HG03066 (cell line): Measurements from ENCODE around the gene RNF114.
"Not testable (repeated sequence)": the region's sequence is repeated elsewhere in the genome, so short reads cannot be mapped to it uniquely, and the experiment has no call there.

Experiments
- ATAC-seq: cut with Tn5 transposase; IDR thresholded peaks from one replicate; pipeline ENCODE4 v1.9.1; 2021; ENCODE audit warnings: low read depth; ENCODE audit not compliant: unreplicated experiment

RNF114 gene

DNA sequence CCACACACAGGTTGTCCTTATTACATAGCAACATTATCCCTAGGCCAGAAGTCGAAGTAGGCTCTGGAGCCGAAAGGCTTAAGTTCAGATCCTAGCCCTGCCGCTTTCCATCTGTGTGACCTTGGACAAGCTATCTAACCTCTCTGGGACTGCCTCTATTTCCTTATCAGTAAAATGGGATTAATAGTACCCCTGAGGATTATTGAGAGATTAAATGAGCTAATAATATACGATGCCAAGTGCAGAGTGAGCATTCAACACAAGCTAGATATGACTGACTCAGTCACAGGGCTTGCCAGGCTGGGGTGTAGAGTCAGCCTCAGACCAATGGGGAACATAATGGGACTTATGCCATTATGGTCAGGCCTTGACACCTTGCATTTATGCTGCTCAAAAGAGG is 11.9 kb upstream of the RNF114 start:
- ATAC-seq: no peak

DNA sequence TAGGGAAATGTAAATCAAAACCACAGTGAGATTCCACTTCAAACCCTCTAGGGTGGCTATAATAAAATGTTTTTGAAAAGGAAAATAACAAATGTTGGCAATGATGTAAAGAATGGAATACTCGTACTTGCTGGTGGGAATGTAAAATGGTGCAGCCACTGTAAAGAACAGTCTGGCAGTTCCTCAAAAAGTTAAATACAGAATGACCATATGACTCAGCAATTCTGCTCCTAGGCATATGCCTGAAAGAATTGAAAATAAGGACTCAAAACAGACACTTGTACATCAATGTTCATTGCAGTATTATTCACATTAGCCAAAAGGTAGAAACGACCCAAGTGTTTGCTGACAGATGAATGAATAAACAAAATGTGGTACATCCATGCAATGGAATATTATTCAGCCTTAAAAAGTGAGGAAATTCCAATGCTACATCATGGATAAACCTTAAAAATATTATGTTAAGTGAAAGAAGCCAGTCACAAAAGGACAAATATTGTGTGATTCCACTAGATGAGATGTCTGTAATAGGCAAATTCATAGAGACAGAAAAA is 10.2 kb upstream of the RNF114 start:
- no peak for ATAC-seq

DNA sequence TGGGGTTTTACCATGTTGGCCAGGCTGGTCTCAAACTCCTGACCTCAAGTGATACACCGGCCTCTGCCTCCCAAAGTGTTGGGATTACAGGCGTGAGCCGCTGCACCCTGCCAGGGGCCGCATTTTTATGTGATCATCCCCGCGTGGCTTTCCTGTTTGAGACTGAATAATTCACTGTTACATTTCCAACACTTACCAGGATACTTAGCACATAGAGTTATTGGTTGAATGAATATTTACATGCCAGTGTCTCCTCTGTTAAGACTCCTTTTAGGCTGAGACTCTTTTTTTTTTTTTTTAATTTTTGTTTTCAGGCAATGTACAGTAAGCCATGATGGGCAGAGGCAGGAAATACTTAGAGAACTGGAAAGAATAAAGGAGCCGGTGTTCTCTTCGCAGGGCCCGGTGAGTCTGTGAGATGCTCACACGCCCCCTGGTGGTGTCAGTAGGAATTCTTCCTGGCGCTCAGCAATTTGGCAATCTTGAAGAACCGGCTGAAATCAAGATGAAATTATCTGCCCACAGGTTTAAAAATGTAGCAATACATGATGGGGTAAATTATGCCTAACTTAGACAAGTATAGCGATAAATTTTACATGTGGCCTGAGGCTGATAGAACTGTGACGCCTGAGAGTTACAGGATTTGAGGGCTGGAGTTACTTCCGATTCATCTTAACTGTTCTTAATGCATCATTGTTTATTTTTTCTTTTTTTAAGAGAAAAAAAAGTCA is 7.6 kb upstream of the RNF114 start:
- ATAC-seq: no peak

DNA sequence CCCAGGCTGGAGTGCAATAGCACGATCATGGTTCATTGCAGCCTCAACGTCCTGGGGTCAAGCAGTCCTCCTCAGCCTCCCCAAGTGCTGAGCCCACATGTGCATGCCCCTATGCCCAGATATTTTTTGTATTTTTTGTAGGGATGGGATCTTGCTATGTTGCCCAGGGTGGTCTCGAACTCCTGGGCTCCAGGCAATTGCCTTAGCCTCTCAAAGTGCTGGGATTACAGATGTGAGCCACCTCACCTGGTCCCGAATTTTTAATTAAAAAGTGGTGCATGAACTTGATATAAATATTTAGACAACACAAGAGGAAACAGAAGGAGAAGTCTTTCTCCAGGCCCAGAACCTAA is 7.1 kb upstream of the RNF114 start:
- no peak for ATAC-seq

DNA sequence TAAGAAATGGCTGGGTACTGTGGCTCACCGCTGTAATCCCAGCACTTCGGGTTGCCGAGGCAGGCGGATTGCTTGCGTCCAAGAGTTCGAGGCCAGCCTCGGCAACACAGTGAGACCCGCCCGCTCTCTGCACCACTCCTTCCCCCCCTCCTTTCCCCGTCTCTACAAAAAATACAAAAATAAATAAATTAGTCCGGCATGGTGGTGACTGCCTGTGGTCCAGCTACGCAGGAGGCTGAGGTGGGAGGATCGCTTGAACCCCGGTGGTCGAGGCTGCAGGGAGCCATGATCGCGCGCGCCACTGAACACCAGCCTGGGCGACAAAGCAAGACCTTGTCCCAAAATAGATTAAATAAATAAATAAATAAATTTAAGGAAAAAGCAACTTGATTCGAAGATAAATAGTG is 448 bp upstream of the RNF114 start:
- no peak for ATAC-seq

DNA sequence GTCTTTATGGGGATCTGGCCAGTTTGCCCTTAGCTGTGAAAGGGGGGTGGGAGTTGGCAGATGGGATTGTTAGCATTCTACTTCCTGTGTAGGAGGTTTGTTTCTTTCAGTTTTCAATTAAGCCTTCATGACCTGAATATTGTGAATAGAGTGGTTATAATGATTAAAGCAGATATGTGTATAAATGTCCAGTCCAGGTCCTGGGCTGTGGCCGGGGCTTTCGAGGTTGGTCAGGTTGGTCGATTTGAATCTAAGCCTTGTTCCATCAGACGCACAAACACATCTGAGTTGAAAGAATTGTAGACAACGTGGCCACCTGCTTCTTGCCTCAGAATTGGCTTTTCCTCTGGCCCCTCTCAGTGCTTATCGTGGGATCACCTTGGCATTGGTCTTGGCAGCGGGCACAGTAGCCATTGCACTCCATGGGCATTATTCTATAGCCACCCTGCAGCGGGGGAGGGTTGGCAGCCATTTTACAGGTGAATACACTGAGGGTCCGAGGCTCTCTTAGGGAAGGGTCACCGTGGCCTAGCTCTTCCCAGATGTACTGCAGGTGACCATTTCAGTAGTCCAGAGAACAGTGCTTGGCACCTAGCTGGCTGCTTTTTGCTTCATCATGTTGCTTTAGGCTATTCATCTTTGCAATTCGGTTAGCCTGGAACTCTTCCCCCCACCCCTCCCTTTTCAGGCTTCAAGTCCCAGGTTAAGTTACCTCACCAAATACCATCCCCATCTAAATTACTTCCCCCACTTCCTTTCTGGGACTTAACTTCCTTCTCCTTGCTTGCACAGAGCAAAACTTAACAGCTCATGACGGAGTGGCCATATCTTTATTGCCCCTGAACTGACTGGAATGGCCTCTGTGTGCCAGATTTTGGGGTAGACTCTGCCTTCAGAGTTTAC is 1.1 kb downstream of the RNF114 start:
- no peak for ATAC-seq

DNA sequence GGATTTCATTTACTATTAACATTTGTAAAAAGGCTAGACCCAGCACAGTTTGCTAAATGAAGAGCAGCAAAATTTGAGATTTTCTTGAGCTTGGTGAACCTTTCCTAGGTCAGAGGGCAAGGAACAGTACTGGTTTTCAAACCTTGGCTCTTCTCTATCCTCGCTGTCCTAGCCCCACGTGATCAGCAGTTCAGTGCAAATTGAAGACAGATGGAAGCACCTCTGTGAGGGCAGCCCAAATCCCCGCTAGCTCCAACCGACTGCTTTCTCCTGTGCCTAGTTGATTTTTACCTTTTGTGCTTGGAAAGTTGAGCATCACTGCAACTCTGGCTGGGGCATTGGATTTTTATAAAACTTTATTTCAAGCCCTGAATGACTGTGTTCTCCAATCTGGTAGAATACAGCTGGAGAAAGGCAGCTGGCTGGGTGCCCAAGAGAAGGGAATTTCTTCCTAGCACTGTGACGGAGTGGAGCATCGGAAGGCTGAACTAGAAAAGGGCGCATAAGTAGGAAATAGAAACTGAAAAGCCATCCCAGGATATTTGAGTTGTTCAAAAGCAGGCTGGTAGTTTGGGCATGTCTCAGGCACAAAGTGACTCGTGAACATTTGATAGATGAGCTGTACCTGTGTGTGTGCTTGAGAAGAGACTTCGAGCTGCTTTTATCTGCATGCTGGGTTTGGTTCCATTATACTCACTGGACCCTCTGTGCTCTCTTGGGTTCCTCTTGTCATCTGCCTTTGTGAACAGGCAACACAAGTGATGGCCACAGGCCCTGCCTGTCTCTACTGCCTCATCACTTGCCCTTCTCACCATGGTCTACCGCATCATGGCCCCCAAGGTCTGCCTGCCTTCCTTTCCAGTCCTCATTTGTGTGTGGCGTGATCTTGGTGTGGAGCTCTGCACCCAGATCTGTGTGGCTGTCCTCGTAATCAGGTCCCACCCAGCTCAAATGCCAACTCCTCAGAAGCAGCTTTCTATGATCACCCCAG is 2.3 kb downstream of the RNF114 start:
- no peak for ATAC-seq

DNA sequence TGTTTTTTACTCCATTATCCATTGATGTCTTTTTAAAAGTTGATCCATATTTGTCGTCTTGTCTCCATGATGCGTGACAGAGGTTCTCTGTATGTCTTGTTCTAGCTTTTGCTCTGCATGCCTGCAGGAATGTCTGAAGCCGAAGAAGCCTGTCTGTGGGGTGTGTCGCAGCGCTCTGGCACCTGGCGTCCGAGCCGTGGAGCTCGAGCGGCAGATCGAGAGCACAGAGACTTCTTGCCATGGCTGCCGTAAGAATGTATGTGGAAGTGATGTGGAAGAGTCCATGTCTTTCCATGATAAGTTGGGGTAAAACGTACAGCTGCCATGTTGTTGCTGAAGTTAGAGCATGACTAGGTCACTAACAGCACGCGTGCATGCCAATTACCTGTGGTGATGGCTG is 5.3 kb downstream of the RNF114 start:
- no peak for ATAC-seq

DNA sequence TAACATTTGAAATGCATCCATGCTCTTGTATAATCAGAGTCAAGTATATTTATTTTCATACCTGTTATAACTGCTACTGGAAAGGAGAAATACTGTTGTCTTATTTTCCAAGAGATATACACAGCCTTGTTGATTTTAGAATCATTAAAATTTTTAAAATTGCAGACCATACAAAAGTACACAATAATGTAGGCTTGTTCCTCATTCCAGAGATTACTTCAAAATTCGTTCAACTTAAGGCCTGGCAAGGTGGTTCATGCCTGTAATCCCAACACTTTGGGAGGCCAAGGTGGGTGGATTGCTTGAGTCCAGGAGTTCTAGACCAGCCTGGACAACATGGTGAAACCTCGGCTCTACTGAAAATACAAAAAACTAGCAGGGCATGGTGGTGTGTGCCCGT is 6.1 kb downstream of the RNF114 start:
- ATAC-seq: no peak

DNA sequence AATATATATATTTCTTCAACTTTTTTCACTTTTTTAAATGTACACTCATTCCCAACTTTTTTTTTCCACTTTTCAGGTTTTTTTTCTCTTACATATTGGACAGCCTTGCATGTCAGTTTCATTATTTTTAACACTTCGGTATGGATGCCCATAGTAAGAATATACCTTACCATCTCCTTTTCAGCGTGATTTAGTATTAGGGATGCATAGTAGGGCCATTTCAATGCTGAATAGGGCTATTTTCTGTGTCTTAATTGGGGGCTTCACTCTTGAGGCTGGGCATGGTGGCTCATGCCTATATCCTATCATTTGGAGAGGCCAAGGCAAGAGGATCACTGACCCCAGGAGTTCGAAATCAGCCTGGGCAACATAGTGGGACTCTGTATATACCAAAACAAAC is 6.7 kb downstream of the RNF114 start:
- no peak for ATAC-seq

DNA sequence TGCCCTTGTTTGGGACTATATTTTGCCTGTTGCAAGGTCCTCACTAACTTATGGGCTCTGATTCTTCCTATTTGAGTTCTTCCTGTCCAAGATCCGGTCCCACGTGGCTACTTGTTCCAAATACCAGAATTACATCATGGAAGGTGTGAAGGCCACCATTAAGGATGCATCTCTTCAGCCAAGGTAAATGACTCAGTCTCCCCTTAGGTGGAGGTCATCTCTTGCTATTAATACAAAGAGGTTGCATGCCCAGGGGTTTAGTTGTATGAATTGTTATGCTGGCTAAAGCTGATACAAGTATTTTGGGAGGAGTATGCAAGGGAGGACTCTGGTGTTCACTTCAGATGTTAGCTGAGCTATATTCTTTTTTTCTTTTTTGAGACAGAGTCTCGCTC is 9.1 kb downstream of the RNF114 start:
- no peak for ATAC-seq

DNA sequence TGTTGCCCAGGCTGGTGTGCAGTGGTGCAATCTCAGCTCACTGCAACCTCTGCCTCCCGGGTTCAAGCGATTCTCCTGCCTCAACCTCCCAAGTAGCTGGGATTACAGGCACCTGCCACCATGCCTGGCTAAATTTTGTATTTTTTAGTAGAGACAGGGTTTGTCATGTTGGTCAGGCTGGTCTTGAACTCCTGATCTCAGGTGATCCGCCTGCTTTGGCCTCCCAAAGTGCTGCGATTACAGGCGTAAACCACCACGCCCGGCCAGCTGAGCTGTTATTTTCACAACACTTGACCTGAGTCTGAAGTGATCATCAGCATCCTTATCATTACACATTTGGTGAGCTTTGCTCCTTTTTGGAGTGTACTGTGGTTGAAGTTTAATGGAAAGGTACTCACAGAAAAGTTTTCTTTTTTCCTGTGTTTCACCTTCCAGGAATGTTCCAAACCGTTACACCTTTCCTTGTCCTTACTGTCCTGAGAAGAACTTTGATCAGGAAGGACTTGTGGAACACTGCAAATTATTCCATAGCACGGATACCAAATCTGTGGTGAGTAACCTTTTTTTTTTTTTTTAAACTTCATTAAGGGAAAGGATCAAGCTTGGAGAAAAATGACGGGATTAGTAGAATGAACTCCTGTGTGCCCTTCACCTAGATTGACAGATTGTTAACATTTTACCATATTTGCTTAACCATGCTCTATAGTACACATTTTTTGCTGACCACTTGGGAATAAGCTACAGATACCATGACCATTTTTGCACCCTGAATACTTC is 9.7 kb downstream of the RNF114 start:
- ATAC-seq: no peak

DNA sequence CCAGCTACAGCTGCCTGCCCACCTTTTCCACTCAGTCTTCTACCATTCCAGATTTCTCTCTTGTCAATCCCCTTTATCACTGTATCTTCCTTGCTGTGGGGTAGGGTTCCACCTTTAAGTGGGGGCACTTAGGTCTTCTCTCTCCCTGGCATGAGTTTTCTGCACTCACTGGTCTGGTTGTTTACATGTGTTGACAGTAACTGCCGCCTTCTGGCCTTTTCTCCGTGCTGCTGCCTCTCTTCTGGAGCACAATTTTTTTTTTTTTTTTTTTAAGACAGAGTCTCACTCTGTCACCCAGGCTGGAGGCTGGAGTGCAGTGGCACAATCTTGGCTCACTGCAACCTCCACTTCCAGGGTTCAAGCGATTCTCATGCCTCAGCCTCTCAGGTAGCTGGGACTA is 12.0 kb downstream of the RNF114 start:
- no peak for ATAC-seq

DNA sequence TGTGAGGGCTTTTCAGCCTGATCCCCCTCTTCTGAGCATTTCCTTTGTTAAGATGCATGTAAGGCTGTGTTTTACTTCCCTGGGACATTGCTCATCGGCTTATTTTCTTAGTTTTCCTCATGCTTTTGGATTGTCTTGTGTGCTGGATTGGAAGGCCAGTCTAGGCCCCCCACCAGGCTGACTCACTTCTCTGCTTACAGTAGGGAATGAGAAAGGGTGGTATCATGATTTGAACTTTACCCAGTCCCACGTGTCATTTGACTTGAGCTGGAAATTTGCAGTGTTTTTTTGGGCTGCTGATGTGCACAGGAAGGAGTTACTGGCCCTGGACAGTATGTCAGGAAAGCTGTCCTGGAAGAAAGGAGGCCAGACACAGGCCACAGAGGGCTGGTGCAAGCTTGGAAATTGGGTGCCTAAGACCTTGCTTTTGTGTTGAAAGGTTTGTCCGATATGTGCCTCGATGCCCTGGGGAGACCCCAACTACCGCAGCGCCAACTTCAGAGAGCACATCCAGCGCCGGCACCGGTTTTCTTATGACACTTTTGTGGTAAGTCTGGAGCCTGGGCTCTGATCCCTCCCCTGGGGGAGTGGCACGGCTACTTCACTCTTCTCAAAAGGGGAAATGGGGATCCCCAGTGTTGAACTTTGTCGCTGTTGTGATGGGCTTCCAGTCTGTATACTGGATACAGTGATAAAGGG is 12.8 kb downstream of the RNF114 start:
- no peak for ATAC-seq

DNA sequence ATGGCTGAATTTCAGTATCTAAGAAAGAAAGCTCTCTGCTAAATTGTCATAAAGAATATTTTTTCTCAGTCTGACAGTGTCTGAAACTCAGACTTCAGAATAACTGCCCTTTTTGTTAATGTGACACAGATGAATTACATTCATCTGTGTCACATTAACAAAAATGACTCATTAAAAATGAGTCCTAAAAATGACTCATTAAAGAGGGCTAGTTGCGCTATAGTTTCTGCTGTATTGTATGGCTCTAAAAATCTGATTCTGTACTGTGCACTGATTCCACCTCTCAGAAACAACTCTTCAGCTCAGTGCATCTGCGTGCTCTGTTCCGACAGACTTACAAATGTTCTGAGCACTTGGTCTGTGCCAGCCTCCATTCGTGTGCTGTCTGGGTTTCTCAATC is 15.0 kb downstream of the RNF114 start:
- no peak for ATAC-seq

DNA sequence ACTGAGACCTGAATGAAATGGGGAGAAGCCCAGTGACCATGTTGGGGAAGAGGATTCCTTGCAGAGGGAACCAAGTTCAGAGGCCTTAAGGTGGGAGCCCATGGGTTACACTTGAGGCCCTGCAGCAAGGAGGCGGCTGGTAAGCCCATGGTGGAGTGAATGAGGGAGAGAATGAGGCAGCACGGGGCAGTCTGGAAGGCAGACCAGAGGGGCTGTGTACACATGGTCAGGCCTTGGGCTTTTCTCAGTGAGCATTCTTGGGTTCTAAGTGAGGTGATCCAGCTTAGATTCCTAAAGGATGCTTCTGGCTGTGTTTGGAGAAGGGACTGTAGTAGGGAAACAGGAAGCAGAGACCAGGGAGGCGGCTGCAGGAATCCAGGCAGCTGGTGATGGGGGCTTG is 19.0 kb downstream of the RNF114 start:
- ATAC-seq: no peak

DNA sequence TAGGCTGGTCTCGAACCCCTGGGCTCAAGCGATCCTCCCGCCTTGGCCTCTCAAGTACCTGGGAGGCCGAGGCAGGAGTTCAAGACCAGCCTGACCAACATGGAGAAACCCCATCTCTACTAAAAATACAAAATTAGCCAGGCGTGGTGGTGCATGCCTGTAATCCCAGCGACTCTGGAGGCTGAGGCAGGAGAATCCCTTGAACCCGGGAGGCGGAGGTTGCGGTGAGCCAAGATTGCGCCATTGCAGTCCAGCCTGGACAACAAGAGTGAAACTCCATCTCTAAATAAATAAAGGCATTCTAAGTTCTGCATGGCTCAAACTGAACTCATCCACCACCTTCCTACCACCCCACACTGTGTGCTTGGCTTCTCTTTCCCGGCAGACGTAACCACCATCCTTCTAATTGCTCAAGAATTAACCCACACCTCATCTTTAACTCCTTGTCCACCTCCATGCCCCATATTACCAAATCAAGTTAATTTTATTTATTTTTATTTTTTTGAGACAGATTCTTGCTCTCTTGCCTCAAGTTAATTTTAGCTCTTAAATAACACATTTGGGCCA is 19.7 kb downstream of the RNF114 start:
- not testable (repeated sequence) for ATAC-seq

DNA sequence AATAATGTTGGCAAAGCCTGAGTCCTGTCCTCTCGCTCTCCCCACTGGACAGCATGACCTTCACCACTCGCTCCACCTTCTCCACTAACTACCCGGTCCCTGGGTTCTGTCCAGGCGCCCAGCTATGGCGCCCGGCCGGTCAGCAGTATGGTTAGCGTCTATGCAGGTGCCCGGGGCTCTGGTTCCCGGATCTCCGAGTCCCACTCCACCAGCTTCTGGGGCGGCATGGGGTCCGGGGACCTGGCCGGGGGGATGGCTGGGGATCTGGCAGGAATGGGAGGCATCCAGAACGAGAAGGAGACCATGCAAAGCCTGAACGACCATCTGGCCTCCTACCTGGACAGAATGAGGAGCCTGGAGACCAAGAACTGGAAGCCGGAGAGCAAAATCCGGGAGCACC is 20.5 kb downstream of the RNF114 start:
- no peak for ATAC-seq
